CD4-positive, alpha-beta T cell treated with Interleukin-17A for 1 hour (primary cell): ENCODE measurements around the gene TATDN2.
"Not testable (repeated sequence)": the region's sequence is repeated elsewhere in the genome, so short reads cannot be mapped to it uniquely, and the experiment has no call there.

Source experiments
- DNase-seq: peaks from one replicate; pipeline ENCODE4 v3.0.0-alpha.2; 2020

The TATDN2 gene

DNA sequence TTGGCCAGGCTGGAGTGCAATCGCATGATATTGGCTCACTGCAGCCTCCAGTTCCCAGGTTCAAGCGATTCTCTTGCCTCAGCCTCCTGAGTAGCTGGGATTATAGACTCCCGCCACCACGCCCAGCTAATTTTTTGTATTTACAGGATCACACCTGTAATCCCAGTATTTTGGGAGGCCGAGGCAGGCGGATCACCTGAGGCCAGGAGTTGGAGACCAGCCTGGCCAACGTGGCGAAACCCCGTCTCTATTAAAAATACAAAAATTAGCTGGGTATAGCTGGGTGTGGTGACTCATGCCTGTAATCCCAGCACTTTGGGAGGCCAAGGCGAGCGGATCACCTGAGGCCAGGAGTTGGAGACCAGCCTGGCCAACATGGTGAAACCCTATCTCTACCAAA, 24.2 kb downstream of the TATDN2 start:
- not testable (repeated sequence) for DNase-seq

DNA sequence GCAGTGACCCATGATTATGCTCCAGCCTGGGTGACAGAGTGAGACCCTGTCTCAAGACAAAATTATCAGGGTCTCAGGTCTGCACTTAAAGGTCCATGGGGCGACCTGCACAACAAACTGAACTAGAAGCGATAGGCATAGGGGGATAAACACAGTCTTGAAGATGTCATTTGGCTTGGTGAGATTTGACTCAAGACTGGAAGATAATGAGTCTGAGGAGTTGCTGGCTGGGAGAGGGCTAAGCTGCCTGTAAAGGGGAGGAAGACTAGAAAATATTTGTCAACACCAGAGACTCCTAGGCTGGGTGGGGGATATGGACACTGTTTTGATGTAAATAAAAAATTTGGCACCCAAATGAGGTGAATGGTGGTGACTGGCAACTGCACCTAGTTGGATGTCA, 24.7 kb downstream of the TATDN2 start:
- DNase-seq, result no peak

DNA sequence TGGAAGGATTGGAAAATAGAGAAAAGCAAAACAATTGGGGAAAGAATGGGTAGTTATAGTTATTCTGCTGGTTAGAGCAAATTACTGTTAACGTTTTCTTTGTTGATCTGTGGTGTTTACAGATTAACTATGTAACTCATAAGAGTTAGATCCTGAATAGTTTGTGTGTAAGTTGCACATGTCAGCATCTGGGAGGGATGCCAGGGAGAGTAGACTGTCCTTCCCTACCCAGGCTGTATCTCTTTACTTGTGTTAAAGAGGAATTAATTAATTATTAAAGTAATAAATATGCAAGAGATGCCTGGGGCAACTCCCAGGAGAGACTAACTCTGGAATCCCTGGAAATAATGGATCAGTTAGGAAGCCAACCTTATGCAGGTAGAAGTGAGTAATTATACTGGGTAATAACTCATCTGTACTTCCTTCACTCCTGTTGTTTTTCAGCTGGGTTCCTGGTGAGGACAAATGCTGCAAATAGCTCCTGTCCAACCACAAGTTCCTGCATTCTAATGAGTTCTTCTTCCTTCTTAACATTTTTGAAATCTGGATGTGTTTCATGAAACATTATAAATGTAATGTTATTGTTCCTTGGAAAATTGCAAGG, 25.5 kb downstream of the TATDN2 start:
- DNase-seq, result no peak

DNA sequence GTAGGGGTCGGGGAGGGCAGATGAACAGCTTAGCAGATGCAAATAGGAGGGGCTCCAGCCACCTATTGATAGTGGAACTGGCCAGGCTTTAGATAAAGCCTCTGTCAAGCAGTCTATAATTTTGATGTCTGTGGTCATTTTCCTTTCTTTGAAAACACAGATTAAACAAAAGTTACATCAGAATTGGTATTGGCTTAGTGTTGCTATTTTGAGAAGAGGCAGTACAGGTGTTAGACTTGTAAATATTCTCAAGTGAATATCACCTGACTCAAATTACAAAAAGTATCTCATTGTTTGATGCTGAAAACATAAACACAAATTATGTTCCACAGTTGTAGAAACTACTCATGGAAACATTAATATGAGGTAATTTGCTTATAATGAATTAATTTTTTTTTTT, 26.3 kb downstream of the TATDN2 start:
- no peak for DNase-seq

GRCh38 chr3:10277115-10277625, 28.9 kb downstream of the TATDN2 start:
- DNase-seq, result no peak

DNA sequence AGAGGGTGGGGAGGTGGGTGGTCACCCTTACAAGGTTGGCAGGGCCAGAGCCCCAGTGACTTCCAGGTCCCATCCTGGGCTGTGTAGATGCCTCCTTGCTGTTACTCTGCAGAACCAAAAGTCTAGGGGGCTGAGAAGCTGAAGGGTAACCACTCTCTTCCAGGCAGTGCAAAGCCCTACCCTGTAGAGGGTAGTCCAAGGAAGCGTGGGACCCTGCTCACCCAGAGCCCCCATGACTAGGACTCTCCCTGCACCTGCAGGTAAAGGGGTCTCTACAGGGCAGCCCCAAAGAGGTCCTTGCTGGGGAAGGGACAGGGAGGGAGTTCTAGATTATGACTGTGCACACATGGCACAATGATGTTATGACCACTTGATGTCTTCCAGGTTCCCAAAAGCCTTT, 30.2 kb downstream of the TATDN2 start:
- no peak for DNase-seq

DNA sequence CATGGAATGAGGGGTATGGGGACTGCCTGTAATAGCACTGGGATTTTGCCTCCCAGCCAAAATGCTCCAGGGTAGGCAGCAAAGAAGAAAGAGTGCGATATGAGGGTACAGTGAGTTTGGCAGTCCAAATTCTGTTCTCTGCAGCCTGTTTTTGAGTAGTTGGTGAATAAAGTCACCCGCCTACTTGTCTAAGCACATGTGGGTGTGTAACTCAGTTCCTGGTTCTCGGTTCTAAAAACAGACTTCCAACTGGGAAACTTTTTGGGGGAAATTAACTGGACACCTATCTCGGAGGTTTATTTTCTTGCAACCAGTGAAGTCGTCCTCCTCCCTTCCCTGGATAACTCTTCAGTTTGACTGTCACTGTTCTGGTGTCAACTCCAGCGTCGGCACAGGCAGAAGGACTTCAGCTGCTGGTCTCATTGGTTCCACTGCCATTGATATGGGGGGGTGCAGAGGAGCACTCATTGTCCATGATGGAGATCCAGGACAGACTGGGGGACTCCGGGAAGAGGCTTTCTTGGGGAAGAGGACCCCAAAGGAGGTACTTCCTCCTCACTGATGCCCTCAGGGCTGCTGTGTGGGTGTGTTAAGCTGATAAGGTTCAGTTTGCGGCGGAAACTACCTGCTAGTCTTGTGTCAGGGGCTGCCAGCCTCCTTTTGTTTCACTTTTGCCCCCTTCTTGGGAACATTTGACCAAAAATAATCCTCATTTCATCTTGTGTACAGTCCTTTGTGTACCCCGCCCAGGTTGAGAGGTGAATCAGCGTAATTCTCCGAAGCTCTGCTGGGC, 31.3 kb downstream of the TATDN2 start:
- no peak for DNase-seq

GRCh38 chr3:10280177-10280529, 31.9 kb downstream of the TATDN2 start:
- DNase-seq, result no peak

GRCh38 chr3:10280571-10280970, 32.3 kb downstream of the TATDN2 start:
- DNase-seq, result no peak

GRCh38 chr3:10281951-10282350, 33.7 kb downstream of the TATDN2 start:
- no peak for DNase-seq

DNA sequence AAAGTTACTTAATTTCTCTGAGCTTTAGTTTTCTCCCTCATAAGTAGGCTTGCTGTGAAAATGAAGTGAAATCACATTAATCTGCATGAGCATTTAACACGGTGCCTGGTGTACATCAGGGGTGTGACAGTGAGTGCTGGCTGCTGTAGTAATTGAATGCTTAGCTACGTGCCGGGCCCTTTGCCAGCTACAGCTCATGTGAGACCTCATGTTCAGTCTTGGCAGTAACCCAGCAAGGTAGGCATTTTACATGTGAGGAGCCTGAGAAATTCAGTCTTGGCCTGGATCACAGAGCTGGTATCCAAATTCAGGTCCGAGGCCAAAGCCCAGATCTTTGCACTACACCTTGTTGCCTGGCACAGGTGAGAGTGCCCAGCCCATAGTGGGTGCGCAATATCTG, 35.4 kb downstream of the TATDN2 start:
- no peak for DNase-seq

- peak; percentile 77 for DNase-seq
These were observed 36.2 kb downstream of the TATDN2 start for GRCh38 chr3:10284496-10284895.

DNA sequence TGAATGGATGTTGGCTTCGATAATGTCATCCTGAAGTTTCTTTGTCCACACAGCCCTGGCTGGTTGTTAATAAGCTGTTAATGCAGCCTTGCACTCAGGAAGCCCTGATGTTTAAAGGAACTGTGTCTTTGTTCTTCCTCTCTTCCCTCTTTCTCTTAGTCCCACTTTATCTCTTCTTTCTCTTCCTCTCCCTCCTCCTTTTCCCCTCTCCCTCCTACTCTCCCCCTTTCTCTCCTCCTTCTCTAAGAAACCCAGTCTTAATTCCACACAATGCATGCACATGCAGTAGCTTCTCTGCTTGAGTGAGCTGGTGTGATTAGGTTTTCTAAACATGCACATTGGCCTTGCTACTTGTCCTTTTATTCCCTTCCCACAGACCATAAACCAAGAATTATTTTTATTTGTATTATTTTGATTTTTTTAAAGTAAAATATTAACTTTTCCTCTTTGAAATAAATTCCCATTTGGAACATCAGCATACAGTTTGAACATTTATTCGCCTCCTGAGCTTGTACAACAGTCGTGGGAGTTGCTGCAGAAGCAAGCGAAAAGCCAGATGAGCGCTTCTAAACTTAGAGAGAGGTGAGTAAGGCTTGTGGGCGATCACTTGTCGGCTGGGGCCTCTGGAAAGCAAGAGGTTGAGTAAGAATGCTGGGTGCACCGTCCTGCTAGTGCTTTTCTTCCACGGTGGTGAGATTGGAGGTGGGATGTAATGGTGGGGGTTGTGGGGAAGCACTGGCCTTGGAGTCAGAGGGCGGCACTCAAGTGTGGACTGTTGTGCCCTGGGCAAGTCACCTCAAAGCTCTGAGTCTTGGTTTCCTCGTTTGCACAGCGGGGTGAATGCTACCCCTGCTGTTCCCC, 37.2 kb downstream of the TATDN2 start:
- DNase-seq, result no peak

- DNase-seq, result no peak
These were observed 37.9 kb downstream of the TATDN2 start for GRCh38 chr3:10286133-10286524.

GRCh38 chr3:10286596-10287295, 38.5 kb downstream of the TATDN2 start:
- DNase-seq, result peak; percentile 70

DNA sequence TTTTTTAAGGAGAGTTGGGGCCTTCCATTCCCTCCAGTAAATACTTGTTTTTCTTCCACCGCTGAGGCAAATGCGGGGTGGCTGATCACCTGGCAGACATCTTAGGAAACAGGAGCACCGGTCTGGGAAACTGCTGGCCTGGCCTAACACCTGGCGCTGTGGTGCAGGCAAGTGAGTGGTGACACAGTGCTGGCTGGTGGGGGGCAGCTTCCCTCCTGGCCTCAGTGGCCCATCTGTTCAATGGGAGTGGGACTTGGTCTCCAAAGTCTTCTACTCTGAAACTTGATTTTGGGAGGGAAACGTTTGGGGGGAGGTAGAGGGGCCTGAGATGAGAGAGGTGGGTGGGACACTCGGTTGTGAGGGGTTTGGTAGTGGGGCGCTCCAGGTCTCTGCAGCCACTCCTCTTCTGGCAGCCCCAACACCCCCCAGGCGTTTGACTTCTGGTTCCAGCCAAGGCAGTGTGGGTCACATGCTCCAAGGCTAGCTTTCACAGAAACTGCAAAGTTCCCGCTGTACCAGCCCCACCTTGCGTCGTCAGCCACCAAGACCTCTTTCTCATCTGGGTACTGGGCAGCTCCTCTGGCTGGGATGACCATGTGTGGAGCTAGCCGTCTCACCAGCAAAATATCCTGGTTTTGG, 39.8 kb downstream of the TATDN2 start:
- no peak for DNase-seq

DNA sequence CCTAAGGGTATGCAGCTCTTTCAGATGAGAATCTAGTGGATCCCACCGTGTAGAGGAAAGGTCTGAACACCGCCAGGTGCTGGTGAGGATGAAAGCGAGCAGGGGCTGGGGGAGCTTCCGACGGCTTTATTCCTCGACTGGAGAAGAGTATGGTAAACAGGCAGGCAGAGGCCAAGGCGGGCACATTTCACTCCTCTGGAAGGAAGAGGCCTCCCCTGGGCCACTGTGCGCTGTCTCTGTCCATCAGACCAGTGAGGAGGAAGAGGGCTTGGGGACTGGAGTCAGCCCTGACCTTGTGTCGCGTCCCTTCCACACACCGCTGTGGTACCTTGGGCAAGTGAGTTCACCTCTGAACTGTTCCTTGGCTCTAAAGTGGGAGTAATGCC, 40.3 kb downstream of the TATDN2 start:
- DNase-seq, result no peak

GRCh38 chr3:10289077-10289476, 40.8 kb downstream of the TATDN2 start:
- no peak for DNase-seq

- DNase-seq, result no peak
These were observed 41.6 kb downstream of the TATDN2 start for GRCh38 chr3:10289787-10290355.

- DNase-seq, result no peak
These were observed 42.4 kb downstream of the TATDN2 start for GRCh38 chr3:10290481-10291176.

DNA sequence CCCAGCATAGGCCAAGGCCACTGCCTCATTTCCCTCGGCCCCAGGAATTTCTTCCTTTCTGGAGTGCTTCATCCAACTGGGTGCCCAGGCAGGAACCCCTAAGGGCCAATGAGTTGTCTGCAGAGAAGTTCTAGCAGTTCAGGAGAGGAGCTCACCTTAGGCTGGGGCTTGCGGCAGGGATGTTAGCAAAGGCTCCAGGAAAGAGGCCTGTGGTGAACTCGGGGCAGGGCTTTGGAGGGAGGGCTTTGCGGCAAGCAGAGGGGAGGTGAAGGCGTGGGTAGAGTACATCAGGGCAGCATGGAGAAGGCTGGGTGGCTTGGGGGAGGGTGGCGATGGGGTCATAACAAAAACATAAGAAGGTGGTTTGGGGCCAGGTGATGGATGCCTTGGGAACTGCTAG, 43.4 kb downstream of the TATDN2 start:
- DNase-seq, result no peak
